ENCODE measurements around the gene CDH13.

- TF ChIP-seq CTCF (conservative IDR thresholded peaks at IDR 0.05; ENCODE audit: low read depth, low read length) (no peak), EZH2 (IDR thresholded peaks at IDR 0.05; ENCODE audit: borderline replicate concordance, low read depth, low read length, poor library complexity, severe bottlenecking) (no peak)
Measured at GRCh38 chr16:83579027-83579426, 952.3 kb downstream of the CDH13 start.

Data from A673 (cell line).